ENCODE results near the gene LCN12.

DNA sequence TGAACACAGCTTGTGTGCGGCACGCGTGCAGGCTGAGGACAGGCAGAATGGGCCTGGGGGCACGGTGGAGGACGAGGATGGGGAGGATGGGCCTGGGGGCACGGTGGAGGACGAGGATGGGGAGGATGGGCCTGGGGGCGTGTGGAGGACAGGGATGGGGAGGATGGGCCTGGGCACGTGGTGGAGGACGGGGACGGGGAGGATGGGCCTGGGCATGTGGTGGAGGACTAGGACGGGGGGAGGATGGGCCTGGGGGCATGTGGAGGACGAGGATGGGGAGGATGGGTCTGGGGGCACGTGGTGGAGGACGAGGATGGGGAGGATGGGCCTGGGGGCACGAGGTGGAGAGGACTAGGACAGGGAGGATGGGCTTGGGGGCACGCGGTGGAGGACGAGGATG lies 29.5 kb upstream of the LCN12 start:
- no peak for TF ChIP-seq EZH2 (IDR thresholded peaks at IDR 0.05; ENCODE audit: low read length, missing control alignments)
- TF ChIP-seq, protein P1, sequence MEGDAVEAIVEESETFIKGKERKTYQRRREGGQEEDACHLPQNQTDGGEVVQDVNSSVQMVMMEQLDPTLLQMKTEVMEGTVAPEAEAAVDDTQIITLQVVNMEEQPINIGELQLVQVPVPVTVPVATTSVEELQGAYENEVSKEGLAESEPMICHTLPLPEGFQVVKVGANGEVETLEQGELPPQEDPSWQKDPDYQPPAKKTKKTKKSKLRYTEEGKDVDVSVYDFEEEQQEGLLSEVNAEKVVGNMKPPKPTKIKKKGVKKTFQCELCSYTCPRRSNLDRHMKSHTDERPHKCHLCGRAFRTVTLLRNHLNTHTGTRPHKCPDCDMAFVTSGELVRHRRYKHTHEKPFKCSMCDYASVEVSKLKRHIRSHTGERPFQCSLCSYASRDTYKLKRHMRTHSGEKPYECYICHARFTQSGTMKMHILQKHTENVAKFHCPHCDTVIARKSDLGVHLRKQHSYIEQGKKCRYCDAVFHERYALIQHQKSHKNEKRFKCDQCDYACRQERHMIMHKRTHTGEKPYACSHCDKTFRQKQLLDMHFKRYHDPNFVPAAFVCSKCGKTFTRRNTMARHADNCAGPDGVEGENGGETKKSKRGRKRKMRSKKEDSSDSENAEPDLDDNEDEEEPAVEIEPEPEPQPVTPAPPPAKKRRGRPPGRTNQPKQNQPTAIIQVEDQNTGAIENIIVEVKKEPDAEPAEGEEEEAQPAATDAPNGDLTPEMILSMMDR (conservative IDR thresholded peaks at IDR 0.05 in 1 of 2, IDR thresholded peaks at IDR 0.05 in 1 of 2; ENCODE audit: low read depth in 1 of 2, low read length in 2 of 2) = no peak
